ENCODE results near the gene PCCA. TPM values are rescaled to one million over a fixed set of nuclear protein-coding genes. Genes with fewer than 3 reads are reported as not detected.

Gene PCCA
- total and polyA plus RNA-seq, 2 experiments from 2014 or later: 41.9 to 46.6 TPM

DNA sequence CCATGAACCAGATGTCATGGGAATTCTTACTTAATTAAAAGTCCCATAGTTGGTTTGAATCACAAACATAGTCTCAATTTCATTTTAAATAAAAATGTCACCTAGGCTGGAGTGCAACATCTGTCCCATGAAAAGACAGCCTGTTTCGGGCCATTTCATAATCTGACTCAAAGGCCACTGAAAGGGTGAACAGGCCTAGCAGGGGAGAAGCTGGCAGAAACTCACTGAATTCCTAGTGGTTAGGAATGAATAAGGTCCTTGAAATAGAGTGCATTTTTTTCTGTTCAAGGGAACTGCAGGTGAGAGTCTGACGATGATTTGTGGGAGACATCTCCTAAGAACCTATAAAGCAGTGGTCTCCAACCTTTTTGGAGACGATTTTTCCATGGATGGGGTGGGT lies 44.0 kb upstream of the PCCA start:
- no peak overlapping the region for H3K4me3 Mint-ChIP-seq
- no peak for ATAC-seq

More for the DNA sequence above, 44.0 kb upstream of the PCCA start:
- H3K27me3 Mint-ChIP-seq (ENCODE audit: insufficient read depth, low read depth, poor library complexity): peaks cover 2% of the 10 kb centered on the region
- Histone ChIP-seq H3K27ac (ENCODE audit: low read depth) (no peak overlapping the region), H3K4me1 (ENCODE audit: insufficient read depth) (no peaks in the 10 kb centered on the region; the same call in 1 of the 2 replicates), H3K4me3 (no peak overlapping the region), H3K9me2 (ENCODE audit: insufficient read depth) (no peaks in the 10 kb centered on the region), H3K4me2 (no peak overlapping the region), H3F3A (replicated peaks; ENCODE audit: low read depth) (no peaks in the 10 kb centered on the region), H2AFZ (no peak overlapping the region), H3K27me3 (ENCODE audit: insufficient read depth) (no peaks in the 10 kb centered on the region), H3K79me2 (replicated peaks; ENCODE audit: insufficient read depth) (no peaks in the 10 kb centered on the region), H4K20me1 (replicated peaks; ENCODE audit: insufficient read depth) (no peaks in the 10 kb centered on the region), H3K36me3 (ENCODE audit: insufficient read depth) (no peaks in the 10 kb centered on the region)
- TF ChIP-seq EZH2phosphoT487 (IDR thresholded peaks at IDR 0.05; ENCODE audit: unreplicated experiment): no peak
- no peak for TF ChIP-seq POLR2AphosphoS5 (IDR thresholded peaks at IDR 0.05; ENCODE audit: low read depth)
- TF ChIP-seq STAT1 (IDR thresholded peaks at IDR 0.05; ENCODE audit: unreplicated experiment): no peak
- no peak for TF ChIP-seq ZNF331 (CRISPR knock-in tag; IDR thresholded peaks at IDR 0.05; ENCODE audit: low read depth)
- TF ChIP-seq, protein P1, sequence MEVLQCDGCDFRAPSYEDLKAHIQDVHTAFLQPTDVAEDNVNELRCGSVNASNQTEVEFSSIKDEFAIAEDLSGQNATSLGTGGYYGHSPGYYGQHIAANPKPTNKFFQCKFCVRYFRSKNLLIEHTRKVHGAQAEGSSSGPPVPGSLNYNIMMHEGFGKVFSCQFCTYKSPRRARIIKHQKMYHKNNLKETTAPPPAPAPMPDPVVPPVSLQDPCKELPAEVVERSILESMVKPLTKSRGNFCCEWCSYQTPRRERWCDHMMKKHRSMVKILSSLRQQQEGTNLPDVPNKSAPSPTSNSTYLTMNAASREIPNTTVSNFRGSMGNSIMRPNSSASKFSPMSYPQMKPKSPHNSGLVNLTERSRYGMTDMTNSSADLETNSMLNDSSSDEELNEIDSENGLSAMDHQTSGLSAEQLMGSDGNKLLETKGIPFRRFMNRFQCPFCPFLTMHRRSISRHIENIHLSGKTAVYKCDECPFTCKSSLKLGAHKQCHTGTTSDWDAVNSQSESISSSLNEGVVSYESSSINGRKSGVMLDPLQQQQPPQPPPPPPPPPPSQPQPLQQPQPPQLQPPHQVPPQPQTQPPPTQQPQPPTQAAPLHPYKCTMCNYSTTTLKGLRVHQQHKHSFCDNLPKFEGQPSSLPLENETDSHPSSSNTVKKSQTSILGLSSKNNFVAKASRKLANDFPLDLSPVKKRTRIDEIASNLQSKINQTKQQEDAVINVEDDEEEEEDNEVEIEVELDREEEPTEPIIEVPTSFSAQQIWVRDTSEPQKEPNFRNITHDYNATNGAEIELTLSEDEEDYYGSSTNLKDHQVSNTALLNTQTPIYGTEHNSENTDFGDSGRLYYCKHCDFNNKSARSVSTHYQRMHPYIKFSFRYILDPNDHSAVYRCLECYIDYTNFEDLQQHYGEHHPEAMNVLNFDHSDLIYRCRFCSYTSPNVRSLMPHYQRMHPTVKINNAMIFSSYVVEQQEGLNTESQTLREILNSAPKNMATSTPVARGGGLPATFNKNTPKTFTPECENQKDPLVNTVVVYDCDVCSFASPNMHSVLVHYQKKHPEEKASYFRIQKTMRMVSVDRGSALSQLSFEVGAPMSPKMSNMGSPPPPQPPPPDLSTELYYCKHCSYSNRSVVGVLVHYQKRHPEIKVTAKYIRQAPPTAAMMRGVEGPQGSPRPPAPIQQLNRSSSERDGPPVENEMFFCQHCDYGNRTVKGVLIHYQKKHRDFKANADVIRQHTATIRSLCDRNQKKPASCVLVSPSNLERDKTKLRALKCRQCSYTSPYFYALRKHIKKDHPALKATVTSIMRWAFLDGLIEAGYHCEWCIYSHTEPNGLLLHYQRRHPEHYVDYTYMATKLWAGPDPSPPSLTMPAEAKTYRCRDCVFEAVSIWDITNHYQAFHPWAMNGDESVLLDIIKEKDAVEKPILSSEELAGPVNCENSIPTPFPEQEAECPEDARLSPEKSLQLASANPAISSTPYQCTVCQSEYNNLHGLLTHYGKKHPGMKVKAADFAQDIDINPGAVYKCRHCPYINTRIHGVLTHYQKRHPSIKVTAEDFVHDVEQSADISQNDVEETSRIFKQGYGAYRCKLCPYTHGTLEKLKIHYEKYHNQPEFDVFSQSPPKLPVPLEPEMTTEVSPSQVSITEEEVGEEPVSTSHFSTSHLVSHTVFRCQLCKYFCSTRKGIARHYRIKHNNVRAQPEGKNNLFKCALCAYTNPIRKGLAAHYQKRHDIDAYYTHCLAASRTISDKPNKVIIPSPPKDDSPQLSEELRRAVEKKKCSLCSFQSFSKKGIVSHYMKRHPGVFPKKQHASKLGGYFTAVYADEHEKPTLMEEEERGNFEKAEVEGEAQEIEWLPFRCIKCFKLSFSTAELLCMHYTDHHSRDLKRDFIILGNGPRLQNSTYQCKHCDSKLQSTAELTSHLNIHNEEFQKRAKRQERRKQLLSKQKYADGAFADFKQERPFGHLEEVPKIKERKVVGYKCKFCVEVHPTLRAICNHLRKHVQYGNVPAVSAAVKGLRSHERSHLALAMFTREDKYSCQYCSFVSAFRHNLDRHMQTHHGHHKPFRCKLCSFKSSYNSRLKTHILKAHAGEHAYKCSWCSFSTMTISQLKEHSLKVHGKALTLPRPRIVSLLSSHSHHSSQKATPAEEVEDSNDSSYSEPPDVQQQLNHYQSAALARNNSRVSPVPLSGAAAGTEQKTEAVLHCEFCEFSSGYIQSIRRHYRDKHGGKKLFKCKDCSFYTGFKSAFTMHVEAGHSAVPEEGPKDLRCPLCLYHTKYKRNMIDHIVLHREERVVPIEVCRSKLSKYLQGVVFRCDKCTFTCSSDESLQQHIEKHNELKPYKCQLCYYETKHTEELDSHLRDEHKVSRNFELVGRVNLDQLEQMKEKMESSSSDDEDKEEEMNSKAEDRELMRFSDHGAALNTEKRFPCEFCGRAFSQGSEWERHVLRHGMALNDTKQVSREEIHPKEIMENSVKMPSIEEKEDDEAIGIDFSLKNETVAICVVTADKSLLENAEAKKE (CRISPR knock-in tag; IDR thresholded peaks at IDR 0.05): no peak
- TF ChIP-seq, protein P2, sequence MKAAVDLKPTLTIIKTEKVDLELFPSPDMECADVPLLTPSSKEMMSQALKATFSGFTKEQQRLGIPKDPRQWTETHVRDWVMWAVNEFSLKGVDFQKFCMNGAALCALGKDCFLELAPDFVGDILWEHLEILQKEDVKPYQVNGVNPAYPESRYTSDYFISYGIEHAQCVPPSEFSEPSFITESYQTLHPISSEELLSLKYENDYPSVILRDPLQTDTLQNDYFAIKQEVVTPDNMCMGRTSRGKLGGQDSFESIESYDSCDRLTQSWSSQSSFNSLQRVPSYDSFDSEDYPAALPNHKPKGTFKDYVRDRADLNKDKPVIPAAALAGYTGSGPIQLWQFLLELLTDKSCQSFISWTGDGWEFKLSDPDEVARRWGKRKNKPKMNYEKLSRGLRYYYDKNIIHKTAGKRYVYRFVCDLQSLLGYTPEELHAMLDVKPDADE (IDR thresholded peaks at IDR 0.05): no peak
- TF ChIP-seq CREB1 (CRISPR knock-in tag; IDR thresholded peaks at IDR 0.05; ENCODE audit: low read depth): no peak
- TF ChIP-seq, protein P3, sequence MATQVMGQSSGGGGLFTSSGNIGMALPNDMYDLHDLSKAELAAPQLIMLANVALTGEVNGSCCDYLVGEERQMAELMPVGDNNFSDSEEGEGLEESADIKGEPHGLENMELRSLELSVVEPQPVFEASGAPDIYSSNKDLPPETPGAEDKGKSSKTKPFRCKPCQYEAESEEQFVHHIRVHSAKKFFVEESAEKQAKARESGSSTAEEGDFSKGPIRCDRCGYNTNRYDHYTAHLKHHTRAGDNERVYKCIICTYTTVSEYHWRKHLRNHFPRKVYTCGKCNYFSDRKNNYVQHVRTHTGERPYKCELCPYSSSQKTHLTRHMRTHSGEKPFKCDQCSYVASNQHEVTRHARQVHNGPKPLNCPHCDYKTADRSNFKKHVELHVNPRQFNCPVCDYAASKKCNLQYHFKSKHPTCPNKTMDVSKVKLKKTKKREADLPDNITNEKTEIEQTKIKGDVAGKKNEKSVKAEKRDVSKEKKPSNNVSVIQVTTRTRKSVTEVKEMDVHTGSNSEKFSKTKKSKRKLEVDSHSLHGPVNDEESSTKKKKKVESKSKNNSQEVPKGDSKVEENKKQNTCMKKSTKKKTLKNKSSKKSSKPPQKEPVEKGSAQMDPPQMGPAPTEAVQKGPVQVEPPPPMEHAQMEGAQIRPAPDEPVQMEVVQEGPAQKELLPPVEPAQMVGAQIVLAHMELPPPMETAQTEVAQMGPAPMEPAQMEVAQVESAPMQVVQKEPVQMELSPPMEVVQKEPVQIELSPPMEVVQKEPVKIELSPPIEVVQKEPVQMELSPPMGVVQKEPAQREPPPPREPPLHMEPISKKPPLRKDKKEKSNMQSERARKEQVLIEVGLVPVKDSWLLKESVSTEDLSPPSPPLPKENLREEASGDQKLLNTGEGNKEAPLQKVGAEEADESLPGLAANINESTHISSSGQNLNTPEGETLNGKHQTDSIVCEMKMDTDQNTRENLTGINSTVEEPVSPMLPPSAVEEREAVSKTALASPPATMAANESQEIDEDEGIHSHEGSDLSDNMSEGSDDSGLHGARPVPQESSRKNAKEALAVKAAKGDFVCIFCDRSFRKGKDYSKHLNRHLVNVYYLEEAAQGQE (IDR thresholded peaks at IDR 0.05; ENCODE audit: unreplicated experiment): no peak
- TF ChIP-seq, protein P4, sequence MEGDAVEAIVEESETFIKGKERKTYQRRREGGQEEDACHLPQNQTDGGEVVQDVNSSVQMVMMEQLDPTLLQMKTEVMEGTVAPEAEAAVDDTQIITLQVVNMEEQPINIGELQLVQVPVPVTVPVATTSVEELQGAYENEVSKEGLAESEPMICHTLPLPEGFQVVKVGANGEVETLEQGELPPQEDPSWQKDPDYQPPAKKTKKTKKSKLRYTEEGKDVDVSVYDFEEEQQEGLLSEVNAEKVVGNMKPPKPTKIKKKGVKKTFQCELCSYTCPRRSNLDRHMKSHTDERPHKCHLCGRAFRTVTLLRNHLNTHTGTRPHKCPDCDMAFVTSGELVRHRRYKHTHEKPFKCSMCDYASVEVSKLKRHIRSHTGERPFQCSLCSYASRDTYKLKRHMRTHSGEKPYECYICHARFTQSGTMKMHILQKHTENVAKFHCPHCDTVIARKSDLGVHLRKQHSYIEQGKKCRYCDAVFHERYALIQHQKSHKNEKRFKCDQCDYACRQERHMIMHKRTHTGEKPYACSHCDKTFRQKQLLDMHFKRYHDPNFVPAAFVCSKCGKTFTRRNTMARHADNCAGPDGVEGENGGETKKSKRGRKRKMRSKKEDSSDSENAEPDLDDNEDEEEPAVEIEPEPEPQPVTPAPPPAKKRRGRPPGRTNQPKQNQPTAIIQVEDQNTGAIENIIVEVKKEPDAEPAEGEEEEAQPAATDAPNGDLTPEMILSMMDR (conservative IDR thresholded peaks at IDR 0.05; ENCODE audit: low read depth in 2 of 2): no peak
- no peak for DNase-seq (ENCODE audit: low spot score)
- no peaks in the 10 kb centered on the region for H3K9me3 Mint-ChIP-seq
- H3K27ac Mint-ChIP-seq: no peak overlapping the region
- peaks cover 3% of the 10 kb centered on the region; the same call in 2 of the 3 replicates for H3K4me1 Mint-ChIP-seq
- no peaks in the 10 kb centered on the region for H3K36me3 Mint-ChIP-seq (ENCODE audit: low read depth)

Measured in GM23338 (cell line).